Stimulated activated CD4-positive, alpha-beta T cell treated with anti-CD3 and anti-CD28 coated beads, Interleukin-2, amount 100 ng/mL, for 48 hours (primary cell): Measurements from ENCODE around the gene PPBP.
"Not testable (repeated sequence)": the region's sequence is repeated elsewhere in the genome, so short reads cannot be mapped to it uniquely, and the experiment has no call there.

Source experiments
- DNase-seq, 2 donors: peaks; one replicate each; pipeline ENCODE4 v3.0.0-alpha.2; 2020

PPBP gene

GRCh38 chr4:73991742-73992000 lies 3.7 kb upstream of the PPBP start:
- DNase-seq = no peak

GRCh38 chr4:73990988-73991741 lies 3.2 kb upstream of the PPBP start:
- no peak for DNase-seq

GRCh38 chr4:73989928-73990327 lies 1.9 kb upstream of the PPBP start:
- DNase-seq = no peak

GRCh38 chr4:73989031-73989430 lies 1.0 kb upstream of the PPBP start:
- DNase-seq = no peak

- DNase-seq = no peak
These were observed 2.5 kb downstream of the PPBP start for GRCh38 chr4:73985528-73985852.

DNA sequence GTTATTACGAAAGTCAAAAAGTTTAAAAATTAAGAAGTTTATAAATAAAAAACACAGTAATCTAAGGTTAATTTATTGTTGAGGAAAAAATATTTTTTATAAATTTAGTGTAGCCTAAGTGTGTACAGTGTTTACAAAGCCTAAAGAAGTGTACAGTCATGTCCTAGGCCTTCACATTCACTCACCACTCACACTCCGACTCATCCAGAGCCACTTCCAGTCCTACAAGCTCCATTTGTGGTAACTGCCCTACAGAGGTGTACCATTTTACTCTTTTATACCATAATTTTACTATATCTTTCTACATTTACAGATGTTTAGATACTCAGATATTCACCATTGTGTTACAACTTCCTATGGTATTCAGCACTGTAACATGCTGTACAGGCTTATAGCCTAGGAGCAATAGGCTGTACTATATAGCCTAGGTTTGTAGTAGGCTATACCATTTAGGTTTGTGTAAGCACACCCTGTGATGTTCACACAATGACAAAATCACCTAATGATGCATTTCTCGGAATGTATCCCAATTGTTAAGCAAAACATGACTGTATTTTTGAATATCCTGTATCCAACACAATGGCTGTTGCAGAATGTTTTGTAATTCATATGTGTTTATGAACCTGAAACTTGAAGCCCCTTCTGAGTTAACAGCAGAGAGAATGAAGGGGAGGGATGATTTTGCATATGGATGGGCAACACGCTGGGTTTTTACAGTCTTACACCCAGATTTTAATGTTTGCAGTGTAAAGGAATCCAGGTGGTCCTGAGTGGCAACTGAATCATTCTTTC lies 3.1 kb downstream of the PPBP start:
- no peak for DNase-seq

- DNase-seq = not testable (repeated sequence)
These were observed 6.8 kb downstream of the PPBP start for GRCh38 chr4:73981175-73981574.

- no peak for DNase-seq
These were observed 8.5 kb downstream of the PPBP start for GRCh38 chr4:73979407-73979957.

- DNase-seq = no peak
These were observed 9.1 kb downstream of the PPBP start for GRCh38 chr4:73978886-73979285.

- no peak for DNase-seq
These were observed 11.3 kb downstream of the PPBP start for GRCh38 chr4:73976716-73977115.

DNA sequence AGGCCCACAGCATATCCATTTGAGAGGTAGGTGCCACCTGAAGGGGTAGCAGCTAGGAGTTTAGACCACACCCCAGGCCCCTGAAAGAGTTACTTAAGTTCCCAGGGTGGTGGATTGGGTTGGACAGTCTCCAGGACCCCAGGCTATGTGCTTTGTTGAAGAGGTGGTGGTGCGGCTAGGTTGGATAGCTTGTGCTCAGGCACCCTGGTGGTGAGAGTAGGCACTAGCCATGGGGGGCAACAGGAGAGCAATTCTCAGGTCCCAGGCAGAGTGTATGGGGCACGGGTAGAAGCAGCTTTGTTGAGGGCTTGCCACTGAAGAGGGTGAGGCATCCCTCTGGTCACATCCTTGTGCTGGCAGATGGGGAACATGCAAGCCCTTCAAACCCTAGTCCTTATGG lies 11.8 kb downstream of the PPBP start:
- no peak for DNase-seq

- DNase-seq = no peak
These were observed 13.6 kb downstream of the PPBP start for GRCh38 chr4:73974352-73974751.

DNA sequence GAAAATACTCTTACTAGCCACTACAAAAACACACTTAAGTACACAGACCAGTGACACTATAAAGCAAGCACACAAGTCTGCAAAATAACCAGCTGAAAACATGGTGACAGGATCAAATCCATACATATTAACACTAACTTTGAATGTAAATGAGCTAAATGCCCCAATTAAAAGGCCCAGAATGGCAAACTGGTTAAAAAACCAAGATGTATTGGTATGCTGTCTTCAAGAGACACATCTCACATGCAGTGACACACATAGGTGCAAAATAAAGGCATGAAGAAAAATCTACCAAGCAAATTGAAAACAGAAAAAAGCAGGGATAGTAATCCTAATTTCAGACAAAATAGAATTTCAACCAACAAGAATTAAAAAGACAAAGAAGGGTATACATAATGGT lies 17.0 kb downstream of the PPBP start:
- no peak for DNase-seq

DNA sequence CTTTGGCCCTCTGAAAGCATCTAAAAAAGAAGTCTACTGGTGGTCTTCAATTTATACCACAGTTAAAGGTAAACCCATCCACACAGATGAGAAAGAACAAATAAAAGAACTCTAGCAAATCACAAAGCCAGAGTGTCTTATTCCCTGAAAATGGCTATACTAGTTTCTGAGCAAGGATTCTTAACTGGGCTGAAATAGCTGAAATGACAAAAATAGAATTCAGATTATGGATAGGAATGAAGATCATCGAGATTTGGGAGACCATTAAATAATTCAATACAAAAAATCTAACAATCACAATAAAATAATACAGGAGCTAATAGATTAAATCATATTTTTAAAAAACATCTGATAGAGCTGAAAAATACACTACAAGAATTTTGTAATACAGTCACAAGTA lies 18.0 kb downstream of the PPBP start:
- DNase-seq = no peak

GRCh38 chr4:73967866-73968265 lies 20.1 kb downstream of the PPBP start:
- DNase-seq = no peak

GRCh38 chr4:73964862-73965611 lies 23.0 kb downstream of the PPBP start:
- DNase-seq = no peak

DNA sequence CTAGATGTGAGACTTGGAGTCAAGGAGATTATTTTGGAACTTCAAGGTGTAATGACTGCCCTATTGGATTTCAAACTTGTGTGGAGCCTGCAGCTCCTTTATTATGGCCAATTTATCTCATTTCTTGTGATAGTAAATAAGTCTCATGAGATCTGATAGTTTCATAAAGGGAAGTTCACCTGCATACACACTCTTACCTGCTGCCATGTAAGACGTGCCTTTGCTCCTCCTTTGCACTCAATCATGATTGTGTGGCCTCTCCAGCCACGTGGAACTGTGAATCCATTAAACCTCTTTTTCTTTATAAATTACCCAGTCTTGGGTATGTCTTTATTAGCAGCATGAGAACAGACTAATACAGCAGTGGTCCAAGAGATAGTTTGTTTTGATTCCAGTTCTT lies 25.3 kb downstream of the PPBP start:
- no peak for DNase-seq

- not testable (repeated sequence) for DNase-seq
These were observed 28.9 kb downstream of the PPBP start for GRCh38 chr4:73959041-73959440.

DNA sequence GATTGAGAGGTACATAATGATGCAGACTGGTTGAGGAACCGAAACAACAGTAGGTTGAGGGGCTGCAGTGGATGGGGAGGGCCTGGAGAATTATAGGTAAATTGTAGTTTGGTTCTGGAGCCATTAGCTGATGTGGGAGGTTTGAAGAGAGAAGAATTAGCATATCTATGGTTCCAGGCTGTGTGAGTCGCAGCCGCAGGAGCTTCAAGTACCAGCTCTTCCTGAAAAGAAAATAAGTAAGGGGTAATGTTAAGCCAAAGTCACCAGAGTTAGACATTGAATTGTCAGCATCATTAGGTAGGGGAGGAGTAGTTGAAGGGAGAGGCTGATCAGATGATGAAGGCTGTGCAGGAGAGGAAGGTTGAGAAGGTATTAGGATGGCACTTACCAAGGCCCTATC lies 35.6 kb downstream of the PPBP start:
- DNase-seq = no peak

DNA sequence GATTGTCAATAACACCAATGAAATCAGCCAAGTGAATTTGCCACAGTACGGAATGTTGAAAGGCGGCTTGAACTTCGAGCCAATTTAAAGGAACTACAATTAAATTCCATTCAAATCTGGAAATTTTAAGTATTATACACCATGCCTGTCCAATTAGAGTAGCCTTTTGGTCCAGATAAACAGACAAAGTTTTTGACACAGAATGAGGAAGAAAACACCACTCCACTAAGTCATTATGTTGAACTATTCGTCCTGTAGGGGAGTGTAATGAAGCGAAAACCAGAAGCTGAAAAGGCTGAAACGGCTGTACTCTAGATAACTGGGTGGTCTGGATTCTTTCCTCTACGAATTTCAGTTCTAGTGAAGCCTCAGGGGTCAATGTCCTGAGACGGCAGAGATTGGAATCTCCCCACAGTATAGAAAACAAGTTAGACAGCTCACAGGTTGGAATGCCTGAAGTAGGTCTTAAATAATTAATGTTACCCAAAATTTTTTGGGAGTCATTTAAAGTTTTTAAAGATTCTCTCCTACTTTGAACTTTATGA lies 37.5 kb downstream of the PPBP start:
- DNase-seq = not testable (repeated sequence)

DNA sequence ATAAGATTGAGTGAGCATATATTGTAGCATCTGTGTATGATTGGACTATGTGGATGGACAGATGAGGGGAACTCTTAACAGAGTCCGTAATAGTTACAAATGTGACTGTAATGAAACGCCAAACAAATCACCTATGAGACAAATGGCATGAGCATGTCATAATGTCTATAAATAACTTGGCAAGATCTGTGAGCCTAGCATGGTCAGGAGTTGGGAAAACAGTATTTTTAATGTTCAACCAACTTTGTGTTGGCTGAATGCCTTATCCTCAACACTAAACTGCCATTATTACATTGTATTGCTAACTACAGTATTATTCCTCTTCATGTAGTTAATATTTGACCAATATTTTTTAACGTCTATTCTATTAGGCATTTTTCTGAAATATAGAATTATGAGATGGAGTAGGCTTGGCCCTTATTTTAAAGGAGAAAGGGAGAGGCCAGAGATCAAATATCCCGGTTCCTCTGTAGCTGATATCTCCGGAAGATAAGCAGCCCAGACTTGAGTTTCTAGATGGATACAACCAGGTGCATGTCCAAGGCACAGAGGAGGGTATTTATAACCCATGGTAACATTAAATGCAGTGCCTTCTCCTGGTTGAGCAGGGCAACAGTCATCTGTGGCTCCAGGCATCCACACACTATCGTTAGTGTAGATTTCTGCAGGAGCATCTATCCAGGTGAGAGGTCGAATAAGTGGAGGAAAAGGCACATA lies 38.8 kb downstream of the PPBP start:
- no peak for DNase-seq

DNA sequence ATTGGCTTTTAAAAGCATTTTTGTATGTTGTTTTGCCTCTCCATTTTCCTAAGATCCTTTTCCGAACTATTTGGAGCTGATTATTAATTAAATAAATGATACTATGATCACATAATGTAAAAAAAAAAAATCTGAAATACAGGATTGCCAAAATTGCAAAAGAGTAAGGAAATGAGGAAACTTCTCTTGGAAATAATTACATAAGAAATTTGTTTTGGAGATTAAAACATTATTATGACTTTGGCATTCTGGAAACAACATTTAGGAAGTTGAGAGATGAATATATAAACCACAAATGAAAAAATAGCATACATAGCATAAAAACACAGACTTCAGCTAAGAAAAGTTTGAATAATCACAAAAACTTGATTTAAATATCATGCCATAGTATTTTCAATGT lies 39.7 kb downstream of the PPBP start:
- no peak for DNase-seq
